ENCODE data around the gene WDR45B.

WDR45B gene

GRCh38 chr17:82686366-82687324, 38.4 kb upstream of the WDR45B start:
- no peak for TF ChIP-seq TAF1 (IDR thresholded peaks at IDR 0.05; ENCODE audit: low read depth)
- no peak for TF ChIP-seq FOXM1 (IDR thresholded peaks at IDR 0.05; ENCODE audit: borderline replicate concordance, low read depth)
- TF ChIP-seq YY1 (IDR thresholded peaks at IDR 0.05; ENCODE audit: low read depth), result no peak
- TF ChIP-seq EGR1 (IDR thresholded peaks at IDR 0.05), result no peak

- TF ChIP-seq CEBPB (IDR thresholded peaks at IDR 0.05), result no peak
- no peak for TF ChIP-seq MAX (IDR thresholded peaks at IDR 0.05)
- no peak for TF ChIP-seq REST (IDR thresholded peaks at IDR 0.05; ENCODE audit: low read depth)
- no peak for TF ChIP-seq CREB1 (IDR thresholded peaks at IDR 0.05; ENCODE audit: low read depth)
- TF ChIP-seq TAF1 (IDR thresholded peaks at IDR 0.05; ENCODE audit: low read depth), result no peak
- no peak for TF ChIP-seq TCF12 (IDR thresholded peaks at IDR 0.05; ENCODE audit: low read depth)
- TF ChIP-seq NFIC (IDR thresholded peaks at IDR 0.05), result no peak
- no peak for TF ChIP-seq FOXM1 (IDR thresholded peaks at IDR 0.05; ENCODE audit: borderline replicate concordance, low read depth)
- no peak for TF ChIP-seq EP300 (IDR thresholded peaks at IDR 0.05; ENCODE audit: borderline replicate concordance)
Measured at GRCh38 chr17:82685291-82685690, 37.0 kb upstream of the WDR45B start.

GRCh38 chr17:82684228-82684841, 36.1 kb upstream of the WDR45B start:
- no peak for TF ChIP-seq EGR1 (IDR thresholded peaks at IDR 0.05)
- TF ChIP-seq USF1 (IDR thresholded peaks at IDR 0.05), result no peak
- no peak for TF ChIP-seq RAD21 (IDR thresholded peaks at IDR 0.05; ENCODE audit: low read depth)

- TF ChIP-seq YY1 (IDR thresholded peaks at IDR 0.05; ENCODE audit: low read depth) (no peak), TCF12 (IDR thresholded peaks at IDR 0.05; ENCODE audit: low read depth) (no peak), CEBPB (IDR thresholded peaks at IDR 0.05) (no peak), MAX (IDR thresholded peaks at IDR 0.05) (no peak), REST (IDR thresholded peaks at IDR 0.05; ENCODE audit: low read depth) (no peak), CREB1 (IDR thresholded peaks at IDR 0.05; ENCODE audit: low read depth) (no peak), ZBTB7A (IDR thresholded peaks at IDR 0.05; ENCODE audit: low read depth) (no peak), TAF1 (IDR thresholded peaks at IDR 0.05; ENCODE audit: low read depth) (no peak), FOXM1 (IDR thresholded peaks at IDR 0.05; ENCODE audit: borderline replicate concordance, low read depth) (no peak), EP300 (IDR thresholded peaks at IDR 0.05; ENCODE audit: borderline replicate concordance) (no peak), RAD21 (IDR thresholded peaks at IDR 0.05; ENCODE audit: low read depth) (no peak), TEAD4 (IDR thresholded peaks at IDR 0.05) (no peak), USF1 (IDR thresholded peaks at IDR 0.05) (no peak), NFIC (IDR thresholded peaks at IDR 0.05) (no peak), EGR1 (IDR thresholded peaks at IDR 0.05) (no peak)
Measured at GRCh38 chr17:82683534-82683933, 35.3 kb upstream of the WDR45B start.

GRCh38 chr17:82681547-82681946, 33.3 kb upstream of the WDR45B start:
- TF ChIP-seq TAF1 (IDR thresholded peaks at IDR 0.05; ENCODE audit: low read depth) (no peak), EGR1 (IDR thresholded peaks at IDR 0.05) (no peak), TCF12 (IDR thresholded peaks at IDR 0.05; ENCODE audit: low read depth) (no peak), EP300 (IDR thresholded peaks at IDR 0.05; ENCODE audit: borderline replicate concordance) (no peak), MAX (IDR thresholded peaks at IDR 0.05) (no peak), USF1 (IDR thresholded peaks at IDR 0.05) (no peak)

All from Ishikawa (cell line).